Fibroblast of gingiva (primary cell): ENCODE data around the gene PIK3CD.
A peak's percentile ranks its signal among the peaks of the same experiment; 100 is the strongest.

Experiments used
- DNase-seq: peaks from one replicate; pipeline ENCODE4 v3.0.0-alpha.2; 2011; ENCODE audit warnings: low read depth

PIK3CD gene

DNA sequence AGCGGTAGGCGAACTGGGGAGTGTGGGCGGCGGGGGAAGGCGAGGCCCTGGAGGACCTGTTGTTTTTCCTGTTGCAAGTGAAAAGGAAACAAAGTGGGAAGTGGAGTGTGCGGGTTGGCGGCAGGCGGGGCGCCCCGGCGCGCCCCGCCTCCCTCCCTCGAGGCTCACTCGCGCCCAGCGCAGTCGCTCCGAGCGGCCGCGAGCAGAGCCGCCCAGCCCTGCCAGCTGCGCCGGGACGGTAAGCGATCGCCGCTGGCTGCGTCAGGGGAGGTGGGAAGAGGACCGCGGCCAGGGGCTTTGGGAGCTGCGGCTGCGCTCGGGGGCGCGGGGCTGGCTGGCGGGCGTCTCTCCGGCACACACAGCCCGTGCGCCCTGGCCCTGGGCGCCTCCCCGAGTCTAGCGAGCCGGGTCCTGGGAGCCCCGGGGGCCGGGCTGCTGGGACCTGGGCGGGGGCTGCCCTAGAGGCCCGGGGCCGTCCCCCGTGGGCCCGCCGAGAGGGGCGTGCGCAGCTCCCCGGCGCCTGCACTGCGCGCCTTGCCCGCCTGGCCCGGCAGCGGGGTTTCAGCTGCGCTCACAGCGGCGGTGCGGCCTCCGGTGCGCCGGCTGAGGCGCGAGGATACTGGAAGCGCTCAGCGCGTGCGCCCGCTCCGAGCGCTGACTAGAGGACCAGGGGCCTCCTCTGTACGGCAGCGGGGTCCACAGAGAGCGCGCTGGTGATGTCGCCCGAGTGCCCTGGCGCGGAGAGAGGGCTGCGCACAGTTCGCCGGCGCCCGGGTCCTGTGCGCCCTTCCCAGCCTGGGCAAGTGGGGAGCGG, at the start of gene PIK3CD:
PIK3CD (plus strand) TSS at position 167 of the 814 bp plus-strand sequence. CDS start 58,725 bp downstream, outside the sequence.
- DNase-seq = no peak

DNA sequence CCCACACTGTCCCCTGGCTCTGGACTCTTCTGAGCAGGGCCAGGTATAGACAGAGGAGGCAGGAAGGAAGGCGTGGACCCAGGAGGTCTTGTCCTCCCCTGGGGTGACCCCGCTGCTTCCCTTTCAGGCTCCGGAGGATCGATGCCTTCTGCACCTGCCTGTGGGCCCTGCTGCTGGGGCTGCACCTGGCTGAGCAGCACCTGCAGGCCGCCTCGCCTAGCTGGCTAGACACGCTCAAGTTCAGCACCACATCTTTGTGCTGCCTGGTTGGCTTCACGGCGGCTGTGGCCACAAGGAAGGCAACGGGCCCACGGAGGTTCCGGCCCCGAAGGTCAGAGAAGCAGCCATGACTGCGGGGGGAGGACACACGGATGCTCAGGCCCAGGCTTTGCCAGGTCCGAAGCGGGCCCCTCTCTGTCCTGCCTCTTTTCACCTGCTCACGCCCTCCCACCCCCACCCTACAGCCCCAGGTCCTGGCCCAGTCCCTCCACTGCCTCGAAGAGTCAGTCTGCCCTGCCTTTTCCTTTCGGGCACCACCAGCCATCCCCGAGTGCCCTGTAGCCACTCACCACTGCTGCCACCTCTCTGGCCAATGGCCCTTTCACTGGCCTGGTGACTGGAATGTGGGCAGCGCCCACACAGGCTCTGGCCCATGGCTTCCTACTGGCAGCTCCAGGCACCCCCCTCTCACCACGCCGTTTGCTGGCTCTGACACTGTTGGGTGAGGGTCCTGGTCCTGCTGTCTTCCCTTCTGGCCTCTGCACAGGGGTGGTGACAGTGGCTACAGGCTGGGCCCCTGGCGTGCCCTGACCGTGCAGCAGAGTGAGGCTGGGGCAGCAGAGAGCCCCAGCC, 49.4 kb upstream of the PIK3CD start:
- DNase-seq = no peak

DNA sequence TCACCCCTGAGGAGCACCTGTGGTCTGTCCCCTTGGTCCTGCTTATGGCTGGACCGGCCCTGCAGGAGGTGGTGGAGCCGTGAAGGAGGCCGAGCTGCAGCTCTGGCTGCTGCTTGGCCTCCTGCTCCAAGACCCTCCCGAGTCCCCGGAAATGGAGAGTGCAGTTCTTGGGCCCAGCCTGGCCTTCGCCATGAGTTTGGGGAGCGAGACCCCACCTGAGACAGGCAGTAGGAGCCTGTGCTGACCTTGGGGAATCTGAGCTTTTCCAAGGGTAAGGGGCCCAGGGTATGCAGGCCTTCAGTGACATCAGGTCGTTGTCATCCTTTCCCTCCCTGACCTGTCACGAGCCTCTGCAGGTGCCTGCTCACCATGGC, 48.8 kb upstream of the PIK3CD start:
- no peak for DNase-seq

GRCh38 chr1:9603307-9603706, 48.2 kb upstream of the PIK3CD start:
- no peak for DNase-seq

- DNase-seq = no peak
These were observed 47.5 kb upstream of the PIK3CD start for GRCh38 chr1:9603766-9604753.

DNA sequence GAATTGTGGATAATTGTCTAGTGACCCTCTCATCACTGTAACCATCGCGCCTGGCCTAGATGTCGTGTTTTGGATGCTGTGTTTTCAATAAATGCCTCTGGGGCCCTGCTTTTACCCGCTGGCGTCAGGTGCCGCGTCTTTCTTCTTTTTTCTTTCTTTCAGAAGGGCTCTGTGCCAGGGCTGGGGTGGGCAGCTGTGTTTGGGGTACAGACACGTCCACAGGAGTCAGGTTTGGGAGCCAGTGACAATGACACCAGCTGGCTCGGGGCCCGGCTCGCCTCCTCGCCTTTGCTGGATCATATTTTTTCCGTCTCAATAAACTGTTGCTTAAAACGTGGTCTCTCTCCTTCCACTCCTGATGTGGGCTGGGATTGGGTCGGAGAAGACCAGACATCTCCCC, 46.7 kb upstream of the PIK3CD start:
- DNase-seq = no peak

DNA sequence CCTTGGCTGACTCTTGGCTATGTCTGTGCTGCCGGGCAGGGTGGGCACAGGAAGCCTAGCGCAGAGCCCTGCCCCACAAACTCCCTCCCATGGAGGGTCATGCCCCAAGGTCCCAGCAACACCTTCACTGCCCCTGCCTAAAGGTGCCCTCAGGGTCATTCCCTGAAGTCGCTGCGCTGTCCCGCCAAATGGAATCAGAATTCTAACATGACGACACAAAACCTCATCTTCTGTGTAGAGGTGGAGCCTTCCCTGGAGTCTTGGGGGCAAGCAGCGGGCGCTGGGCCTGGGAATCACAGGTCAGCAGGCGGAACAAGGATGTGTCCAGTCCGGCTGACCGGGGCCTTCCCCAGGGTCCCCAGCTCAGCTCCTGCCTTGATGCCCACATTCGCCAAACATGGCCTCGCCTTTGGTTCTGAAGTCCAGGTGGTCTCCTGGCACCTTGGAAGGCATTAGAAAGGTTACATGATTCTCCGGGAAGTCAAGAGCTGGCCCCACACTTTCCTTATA, 45.5 kb upstream of the PIK3CD start:
- DNase-seq = no peak

DNA sequence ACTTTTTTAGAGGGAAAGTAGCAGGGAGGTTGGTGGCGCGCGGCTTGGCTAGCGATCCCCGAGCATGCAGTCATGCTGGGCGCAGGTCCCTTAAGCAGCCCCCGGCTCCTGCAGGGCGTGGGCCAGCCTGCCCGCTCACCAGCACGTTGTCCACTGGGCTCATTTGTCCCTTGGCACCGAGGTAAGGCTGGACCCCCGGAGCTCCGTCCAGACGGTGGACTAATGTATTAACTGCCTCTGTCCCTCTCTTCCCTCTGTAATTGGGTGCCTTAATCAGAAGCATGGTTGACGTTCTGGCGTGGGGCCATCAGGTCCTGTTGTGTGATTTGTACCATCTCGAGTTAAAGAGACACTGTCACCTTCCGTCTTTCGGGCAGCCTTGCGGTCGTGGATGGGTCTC, 45.1 kb upstream of the PIK3CD start:
- DNase-seq = no peak

GRCh38 chr1:9606948-9607347, 44.6 kb upstream of the PIK3CD start:
- DNase-seq = no peak

DNA sequence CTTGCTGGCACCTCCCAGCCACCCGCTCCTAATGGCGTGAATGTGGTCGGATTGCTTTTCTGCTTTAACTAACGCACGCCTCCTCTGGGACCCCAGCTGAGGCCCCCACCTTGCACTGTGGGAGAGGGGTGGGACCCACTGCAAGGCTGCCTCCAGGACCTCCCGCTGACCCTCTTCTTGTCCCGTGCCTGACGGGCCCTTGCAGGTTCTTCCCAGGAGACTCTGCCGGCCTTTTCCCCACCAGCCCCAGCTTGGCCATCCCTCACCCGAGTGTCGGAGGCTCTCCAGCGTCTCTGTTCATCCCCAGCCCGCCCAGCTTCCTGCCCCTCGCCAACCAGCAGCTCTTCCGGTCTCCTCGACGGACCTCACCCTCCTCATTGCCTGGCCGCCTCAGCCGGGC, 44.2 kb upstream of the PIK3CD start:
- no peak for DNase-seq

GRCh38 chr1:9609998-9610397, 41.5 kb upstream of the PIK3CD start:
- no peak for DNase-seq

DNA sequence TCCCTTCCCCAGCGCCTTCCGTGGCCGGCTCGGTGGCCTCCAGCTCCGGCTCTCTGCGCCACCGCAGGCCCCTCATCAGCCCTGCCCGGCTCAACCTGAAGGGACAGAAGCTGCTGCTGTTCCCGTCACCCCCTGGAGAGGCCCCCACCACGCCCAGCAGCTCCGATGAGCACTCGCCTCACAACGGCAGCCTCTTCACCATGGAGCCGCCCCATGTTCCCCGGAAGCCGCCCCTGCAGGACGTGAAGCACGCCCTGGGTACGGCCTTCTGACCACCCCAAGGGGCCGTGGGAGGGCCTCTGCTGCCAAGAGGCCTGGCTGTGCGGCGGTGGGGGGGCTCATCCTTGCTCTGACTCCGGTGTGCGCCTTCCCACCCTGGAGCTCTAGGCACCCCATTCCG, 41.0 kb upstream of the PIK3CD start:
- no peak for DNase-seq

GRCh38 chr1:9611716-9612115, 39.8 kb upstream of the PIK3CD start:
- DNase-seq = no peak

DNA sequence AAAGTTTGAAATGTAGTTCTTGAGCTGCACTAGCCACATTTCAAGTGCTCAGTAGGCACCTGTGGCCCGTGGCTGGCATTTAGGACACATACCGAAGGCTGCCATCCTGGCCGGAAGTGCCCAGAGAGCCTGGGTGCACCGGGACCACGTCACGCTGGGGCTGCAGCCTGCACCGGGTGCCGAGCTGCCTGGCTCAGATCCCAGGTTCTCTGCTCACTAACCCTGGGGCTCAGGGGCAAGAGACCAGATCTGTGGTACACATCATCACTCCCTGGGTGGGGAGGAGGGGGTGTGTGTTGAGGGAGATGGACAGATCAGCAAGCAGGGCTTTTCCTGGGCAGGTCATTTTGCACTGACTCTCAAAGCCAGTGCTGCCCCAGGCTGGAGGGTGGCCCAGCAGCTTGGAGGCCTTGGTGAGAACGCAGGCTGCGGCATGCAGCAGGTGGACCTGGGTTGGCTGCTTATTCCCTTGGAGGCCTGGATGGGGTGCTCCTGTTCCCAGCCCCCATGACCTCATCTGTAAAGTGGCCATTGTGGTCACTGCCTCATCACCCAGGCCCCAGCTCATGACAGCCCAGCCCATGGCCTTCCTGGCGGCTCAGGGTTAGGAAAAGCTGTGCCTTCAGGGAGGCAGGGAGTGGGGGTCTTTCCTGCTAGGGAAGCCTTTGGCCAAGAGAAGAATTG, 39.2 kb upstream of the PIK3CD start:
- DNase-seq = no peak

GRCh38 chr1:9612871-9613624, 38.5 kb upstream of the PIK3CD start:
- no peak for DNase-seq

- no peak for DNase-seq
These were observed 37.8 kb upstream of the PIK3CD start for GRCh38 chr1:9613625-9614299.

DNA sequence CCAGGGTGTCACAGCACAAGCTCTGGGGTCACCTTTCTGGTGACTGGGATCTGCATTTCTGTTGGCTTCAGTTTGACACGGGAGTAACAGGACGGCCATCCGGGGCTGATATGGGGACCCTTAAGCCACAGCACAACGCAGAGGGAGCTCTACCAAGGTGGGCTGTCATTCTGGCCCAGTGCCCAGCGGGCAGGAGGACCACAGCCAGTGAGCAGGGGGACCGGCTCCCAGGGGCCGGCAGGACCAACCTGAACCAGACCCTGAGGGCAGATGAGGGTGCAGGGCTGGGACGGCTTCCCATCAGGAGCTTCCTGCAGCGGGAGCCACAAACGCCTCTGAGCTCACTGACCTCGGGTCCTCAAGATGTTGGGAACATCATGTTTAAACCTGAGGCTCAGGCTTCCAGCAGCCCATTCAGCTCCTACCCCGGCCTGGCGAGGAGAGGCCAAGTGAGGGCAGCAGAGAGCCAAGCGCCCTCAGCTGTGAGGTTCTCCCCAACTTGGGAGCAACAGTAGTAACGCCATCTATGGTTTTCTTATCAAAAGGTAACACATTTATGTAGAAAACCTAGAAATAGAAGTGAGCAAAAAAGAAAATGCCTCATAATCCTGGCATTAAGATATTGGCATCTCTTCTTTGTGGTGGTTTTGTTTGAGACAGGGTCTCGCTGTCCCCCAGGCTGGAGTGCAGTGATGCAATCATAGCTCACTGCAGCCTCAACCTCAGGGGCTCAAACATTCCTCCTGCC, 36.0 kb upstream of the PIK3CD start:
- peak; percentile 10 for DNase-seq

GRCh38 chr1:9618909-9619679, 32.4 kb upstream of the PIK3CD start:
- DNase-seq = no peak
